H1 (cell line): ENCODE data around the gene RAD51B. TPM values are rescaled to one million over a fixed set of nuclear protein-coding genes. Genes with fewer than 3 reads are reported as not detected.
A peak's percentile ranks its signal among the peaks of the same experiment; 100 is the strongest.

Experiments used
- CTCF ChIA-PET: fragments of 300-600 bp; sonication (Branson Sonifier 250); formaldehyde crosslinking; loops from one replicate; lab custom pipeline; 2021; ENCODE audit not compliant: partially characterized antibody; lab: Charles Lee
- POLR2A ChIA-PET: fragments of 300-600 bp; sonication (Branson Sonifier 250); formaldehyde crosslinking; loops from one replicate; lab custom pipeline; 2021; ENCODE audit warnings: inconsistent platforms; ENCODE audit not compliant: partially characterized antibody; lab: Charles Lee
- DNase-seq, 2 experiments: peaks; one replicate each; pipeline versions ENCODE4 v3.0.0 to v3.0.0-alpha.2; 2010 to 2022; ENCODE audit warnings: low spot score in 2 of 2, low read depth in 1 of 2, mixed read lengths in 1 of 2
- FAIRE-seq: peaks from 2 replicates; lab custom pipeline; 2011; peaks lifted over from hg19 to GRCh38; lab: Jason Lieb, UNC
- H2AFZ ChIP-seq: 2 replicates; pipeline ENCODE4 v1.8.1; 2012; ENCODE audit warnings: low read length, inconsistent platforms
- H2AK5ac ChIP-seq: 2 replicates; pipeline ENCODE4 v1.6.1; 2013; ENCODE audit warnings: low read depth, low read length
- H2BK120ac ChIP-seq: replicated peaks from 2 replicates; pipeline ENCODE3; 2013; ENCODE audit warnings: low read depth, low read length, inconsistent platforms
- H2BK12ac ChIP-seq: 2 replicates; pipeline ENCODE4 v1.6.1; 2013; ENCODE audit warnings: low read depth, low read length
- H2BK15ac ChIP-seq: 2 replicates; pipeline ENCODE4 v1.6.1; 2013; ENCODE audit warnings: low read length
- H2BK20ac ChIP-seq: 2 replicates; pipeline ENCODE4 v1.6.1; 2013; ENCODE audit warnings: low read length
- H2BK5ac ChIP-seq: 2 replicates; pipeline ENCODE4 v1.6.1; 2013; ENCODE audit warnings: low read depth, low read length
- H3K14ac ChIP-seq: 2 replicates; pipeline ENCODE4 v1.6.1; 2013; ENCODE audit warnings: inconsistent platforms; ENCODE audit not compliant: insufficient read length
- H3K18ac ChIP-seq: 2 replicates; pipeline ENCODE4 v1.6.1; 2013; ENCODE audit warnings: low read length; ENCODE audit errors: extremely low read depth
- H3K23ac ChIP-seq: 2 replicates; pipeline ENCODE4 v1.6.1; 2013; ENCODE audit warnings: inconsistent platforms; ENCODE audit not compliant: insufficient read length
- H3K23me2 ChIP-seq: 2 replicates; pipeline ENCODE4 v1.6.1; 2013; ENCODE audit warnings: low read depth, low read length
- H3K27ac ChIP-seq: 2 replicates; pipeline ENCODE4 v1.6.1; 2011; ENCODE audit warnings: low read depth, low read length, inconsistent platforms
- H3K27me3 ChIP-seq, 4 experiments: replicated peaks in 1 of 4; 1 replicate in 1 of 4; 2 replicates in 3 of 4; pipeline versions ENCODE4 v1.6.1 to v1.8.1; 2011 to 2013; ENCODE audit warnings: low read length in 3 of 4, mild to moderate bottlenecking in 3 of 4, inconsistent platforms in 2 of 4, mixed read lengths in 2 of 4, moderate library complexity in 1 of 4; ENCODE audit not compliant: control insufficient read depth in 3 of 4, insufficient read depth in 3 of 4; ENCODE audit errors: extremely low read depth in 1 of 4
- H3K36me3 ChIP-seq, 4 experiments: 2 replicates each; pipeline versions ENCODE4 v1.6.1 to v1.8.1; 2011 to 2013; ENCODE audit warnings: mild to moderate bottlenecking in 4 of 4, low read length in 3 of 4, moderate library complexity in 2 of 4, control low read depth in 1 of 4, inconsistent platforms in 1 of 4; ENCODE audit not compliant: insufficient read depth in 4 of 4, control insufficient read depth in 2 of 4
- H3K4ac ChIP-seq: replicated peaks from 2 replicates; pipeline ENCODE3; 2013; ENCODE audit warnings: low read length, low read depth, mixed read lengths, inconsistent platforms; ENCODE audit not compliant: insufficient read length
- H3K4me1 ChIP-seq, 4 experiments: replicated peaks in 1 of 4; 1 replicate in 1 of 4; 2 replicates in 3 of 4; pipeline versions ENCODE4 v1.6.1 to v1.8.1; 2011 to 2013; ENCODE audit warnings: low read length in 3 of 4, inconsistent platforms in 2 of 4, mixed read lengths in 1 of 4; ENCODE audit not compliant: insufficient read depth in 4 of 4, control insufficient read depth in 3 of 4
- H3K4me2 ChIP-seq, 2 experiments: 2 replicates each; pipeline versions ENCODE4 v1.6.1 to v1.8.1; 2011 to 2013; ENCODE audit warnings: low read depth in 2 of 2, low read length in 2 of 2, control low read depth in 1 of 2, inconsistent platforms in 1 of 2, mild to moderate bottlenecking in 1 of 2; ENCODE audit not compliant: insufficient read depth in 1 of 2
- H3K4me3 ChIP-seq, 4 experiments: fragments of 200-600, 300-600 bp in 1 of 4; sonication (generic), shearing (Covaris generic), sonication (Bioruptor Twin) in 1 of 4; 2 replicates each; pipeline versions ENCODE4 v1.5.1 to v1.8.1; 2011 to 2016; ENCODE audit warnings: low read length in 4 of 4, low read depth in 3 of 4, control low read depth in 2 of 4, inconsistent platforms in 2 of 4, mild to moderate bottlenecking in 2 of 4, mixed read lengths in 1 of 4, moderate library complexity in 1 of 4; ENCODE audit not compliant: insufficient read depth in 2 of 4; ENCODE audit errors: extremely low read depth in 1 of 4
- H3K56ac ChIP-seq: replicated peaks from 2 replicates; pipeline ENCODE3; 2013; ENCODE audit warnings: low read depth, mild to moderate bottlenecking, mixed read lengths, low read length, inconsistent platforms; ENCODE audit not compliant: insufficient read length
- H3K79me1 ChIP-seq: 2 replicates; pipeline ENCODE4 v1.6.1; 2013; ENCODE audit warnings: low read depth, low read length, control low read depth
- H3K79me2 ChIP-seq, 2 experiments: 2 replicates each; pipeline versions ENCODE4 v1.6.1 to v1.8.1; 2012 to 2013; ENCODE audit warnings: low read length in 2 of 2, mild to moderate bottlenecking in 2 of 2, inconsistent platforms in 1 of 2; ENCODE audit not compliant: insufficient read depth in 2 of 2, control insufficient read depth in 1 of 2
- H3K9ac ChIP-seq, 4 experiments: replicated peaks in 1 of 4; 1 replicate in 1 of 4; 2 replicates in 3 of 4; pipeline versions ENCODE4 v1.6.1 to v1.8.1; 2011 to 2013; ENCODE audit warnings: low read depth in 3 of 4, low read length in 3 of 4, control low read depth in 2 of 4, mild to moderate bottlenecking in 2 of 4, moderate library complexity in 2 of 4, inconsistent platforms in 1 of 4; ENCODE audit errors: extremely low read depth in 1 of 4
- H3K9me3 ChIP-seq, 2 experiments: 2 replicates each; pipeline versions ENCODE4 v1.6.1 to v1.8.1; 2012 to 2013; ENCODE audit warnings: mild to moderate bottlenecking in 2 of 2, moderate library complexity in 2 of 2, control low read depth in 1 of 2, inconsistent platforms in 1 of 2, low read depth in 1 of 2, low read length in 1 of 2, mixed read lengths in 1 of 2; ENCODE audit not compliant: insufficient read depth in 2 of 2
- H4K20me1 ChIP-seq, 2 experiments: replicated peaks in 1 of 2; 2 replicates each; pipeline versions ENCODE3 to v1.8.1; 2011 to 2013; ENCODE audit warnings: inconsistent platforms in 2 of 2, low read length in 2 of 2, mild to moderate bottlenecking in 1 of 2; ENCODE audit not compliant: insufficient read depth in 2 of 2, control insufficient read depth in 1 of 2
- H4K5ac ChIP-seq: 2 replicates; pipeline ENCODE4 v1.6.1; 2013; ENCODE audit warnings: low read length, low read depth, mixed read lengths, inconsistent platforms; ENCODE audit not compliant: insufficient read length
- H4K8ac ChIP-seq: 2 replicates; pipeline ENCODE4 v1.8.0; 2013; ENCODE audit warnings: mild to moderate bottlenecking, moderate library complexity, low read length, inconsistent platforms; ENCODE audit not compliant: insufficient read depth; ENCODE audit errors: extremely low read depth
- H4K91ac ChIP-seq: replicated peaks from 2 replicates; pipeline ENCODE3; 2013; ENCODE audit warnings: low read length, mixed read lengths, inconsistent platforms; ENCODE audit not compliant: insufficient read length
- ASH2L ChIP-seq: fragments of 200-600, 300-600 bp; sonication (generic); IDR thresholded peaks from one replicate; pipeline ENCODE4 v1.7.1; 2017; ENCODE audit warnings: low read length
- CBX8 ChIP-seq: fragments of 300-800, 300-1000 bp; sonication (generic); IDR thresholded peaks from 2 replicates; pipeline ENCODE4 v1.7.1; 2016; ENCODE audit warnings: low read depth, low read length, borderline replicate concordance
- CHD1 ChIP-seq: IDR thresholded peaks from 2 replicates; pipeline ENCODE4 v1.6.1; 2012; ENCODE audit warnings: low read depth, low read length, improper control_type of control experiment
- GTF2F1 ChIP-seq: IDR thresholded peaks from 2 replicates; pipeline ENCODE4 v1.6.1; 2012; ENCODE audit warnings: low read depth, low read length, improper control_type of control experiment, borderline replicate concordance
- HDAC6 ChIP-seq: IDR thresholded peaks from one replicate; pipeline ENCODE4 v1.7.1; 2012; ENCODE audit warnings: low read depth, mild to moderate bottlenecking, inconsistent platforms, low read length, moderate library complexity
- KDM1A ChIP-seq: fragments of 200-600, 300-600 bp; sonication (generic); IDR thresholded peaks from 2 replicates; pipeline ENCODE4 v1.7.1; 2016; ENCODE audit warnings: mild to moderate bottlenecking, low read length, borderline replicate concordance
- SP4 ChIP-seq: IDR thresholded peaks from 2 replicates; pipeline ENCODE4 v1.6.1; 2012; ENCODE audit warnings: low read length, inconsistent platforms
- WGBS, 2 experiments: shearing (Covaris generic) in 1 of 2; methylation state at CpG; one replicate each; pipeline versions ENCODE4 v1.1.6 to v1.1.7; 2013 to 2015; ENCODE audit warnings: low lambda C conversion rate in 2 of 2, mixed read lengths in 2 of 2, inconsistent platforms in 1 of 2, low coverage in 1 of 2, missing lambda C conversion rate in 1 of 2; ENCODE audit not compliant: insufficient replicate concordance in 2 of 2, insufficient coverage in 1 of 2, insufficient read length in 1 of 2; ENCODE audit errors: extremely low coverage in 1 of 2, missing lambda C conversion rate in 1 of 2; 5-methylcytosine and 5-hydroxymethylcytosine counted together
- polyA plus RNA-seq, 7 experiments: library from polyadenylated mRNA; depleted of rRNA in 3 of 7; stranded (reverse) in 5 of 7; unstranded in 2 of 7; fragments of >200 nt in 5 of 7; fragments of 200-250 nt in 2 of 7; gene quantifications; 1 replicate in 5 of 7; 2 replicates in 1 of 7; 4 replicates in 1 of 7; pipeline versions ENCODE4 v1.2.1 to v1.2.3, GENCODE V29; 2011 to 2013; ENCODE audit warnings: missing spikeins in 2 of 7, mixed read lengths in 2 of 7
- total RNA-seq: library from RNA; stranded (reverse); fragmentation: NEBNext Ultra II Directional; extraction: Animal tissue kit (Norgen Biotek cat#: 25700); gene quantifications from 2 replicates; pipeline ENCODE4 v1.2.1, GENCODE V29; 2021

RAD51B gene
- total and polyA plus RNA-seq, 2 of the 8 experiments (the other 6 are each of a cell fraction or from before 2014, with no cell fraction given): 3.9 to 14.9 TPM

- Histone ChIP-seq H3K23me2 (no peaks in the 10 kb centered on the region; the same call in 1 of the 2 replicates), H3K27ac (no peak overlapping the region), H3K36me3 (no peaks in the 10 kb centered on the region), H4K20me1 (no peaks in the 10 kb centered on the region), H2AFZ (no peak overlapping the region), H2BK20ac (no peak overlapping the region), H2BK120ac (no peak overlapping the region), H4K8ac (peak overlapping the region; percentile 45), H2AK5ac (0 out of 2 replicates have a peak overlapping the region, but pooled peaks have one; percentile 10), H2BK5ac (no peak overlapping the region), H3K4me3 (no peak overlapping the region), H3K56ac (no peak overlapping the region), H3K4me1 (peaks cover 0 to 17% (median 8%) of the 10 kb centered on the region in 4 experiments; a peak in 5 of 7 replicates), H2BK12ac (no peak overlapping the region), H3K4me2 (no peak overlapping the region), H3K4ac (no peak overlapping the region), H3K27me3 (no peaks in the 10 kb centered on the region; a peak in 1 of 7 replicates), H4K5ac (no peak overlapping the region), H3K9ac (no peak overlapping the region)
- POLR2A ChIA-PET: interaction anchor here (1.3 kb wide), 1 partner anchor 138 kb away, joined by 4 read pairs; no protein-coding TSS in a partner anchor
- WGBS, 2 experiments: 91% methylated on average over 7 of the region's 7 CpGs; no CpG with 5 or more reads in 1 of the 2 experiments
- DNase-seq: no peak
- TF ChIP-seq CBX8 (no peak), GTF2F1 (no peak), SP4 (no peak), CHD1 (no peak), HDAC6 (no peak), KDM1A (no peak), ASH2L (no peak)
- TF ChIP-seq, all 59 proteins: peak for 0
- CTCF ChIA-PET: interaction anchor here (1.0 to 1.9 kb wide), 3 partner anchors 17 to 189 kb away, joined by 3 to 5 read pairs (median 4); no protein-coding TSS in a partner anchor
- H3K14ac ChIP-seq: no peak overlapping the region
- no peak overlapping the region for H2BK15ac ChIP-seq
- H3K79me1 ChIP-seq: no peaks in the 10 kb centered on the region
- H3K9me3 ChIP-seq: no peaks in the 10 kb centered on the region
- H4K91ac ChIP-seq: no peak overlapping the region
- no peaks in the 10 kb centered on the region for H3K79me2 ChIP-seq
- FAIRE-seq: no peak
- H3K18ac ChIP-seq: no peak overlapping the region
- H3K23ac ChIP-seq: no peak overlapping the region
Measured at GRCh38 chr14:68609012-68609411, 789.4 kb downstream of the RAD51B start.
